NCI-H2029 (cell line): ENCODE measurements around the gene SUN1.
A peak's percentile ranks its signal among the peaks of the same experiment; 100 is the strongest.
"Not testable (repeated sequence)": the region's sequence is repeated elsewhere in the genome, so short reads cannot be mapped to it uniquely, and the experiment has no call there.

ENCODE experiments used
- DNase-seq: peaks from one replicate; lab custom pipeline; 2025; lab: John Stamatoyannopoulos, UW

SUN1 gene

DNA sequence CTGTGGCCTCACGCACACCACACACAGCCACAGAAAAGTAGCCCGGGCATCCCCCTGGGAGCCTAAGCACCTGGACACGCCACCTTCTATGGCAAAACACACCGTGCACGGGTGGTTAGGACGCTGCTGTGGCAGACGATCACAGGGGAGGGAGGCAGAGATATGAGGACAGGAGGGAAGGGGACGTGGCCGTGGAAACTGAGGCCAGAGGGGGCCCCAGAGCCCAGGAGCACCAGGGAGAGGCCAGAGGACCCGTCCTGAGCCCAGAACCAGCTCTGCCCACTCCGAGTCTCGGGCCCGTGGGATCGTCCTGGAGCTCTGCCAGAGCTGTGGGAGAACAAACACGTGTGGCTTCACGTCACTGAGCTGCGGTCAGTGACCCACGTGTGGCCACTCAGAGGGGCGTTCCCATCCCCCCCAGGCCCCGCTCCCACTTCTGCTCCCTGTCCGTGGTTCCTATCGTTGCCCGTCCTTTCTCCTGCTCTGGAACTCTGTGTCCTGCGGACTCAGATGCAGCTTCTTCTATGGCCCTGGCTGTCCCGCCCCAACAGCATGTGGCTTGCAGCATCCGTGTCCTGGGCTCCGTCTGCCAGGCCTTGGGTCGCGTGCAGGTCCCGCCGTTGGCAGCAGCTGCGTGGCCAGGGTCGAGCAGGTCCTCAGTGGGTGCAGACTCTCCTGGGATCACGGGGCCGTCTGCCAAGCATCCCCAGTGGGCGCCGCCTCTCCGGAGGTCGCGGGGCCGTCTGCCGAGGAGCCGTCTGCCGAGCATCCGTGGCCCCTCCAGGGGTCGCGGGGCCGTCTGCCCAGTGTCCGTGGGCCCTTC, 75.1 kb downstream of the SUN1 start:
- no peak for DNase-seq

DNA sequence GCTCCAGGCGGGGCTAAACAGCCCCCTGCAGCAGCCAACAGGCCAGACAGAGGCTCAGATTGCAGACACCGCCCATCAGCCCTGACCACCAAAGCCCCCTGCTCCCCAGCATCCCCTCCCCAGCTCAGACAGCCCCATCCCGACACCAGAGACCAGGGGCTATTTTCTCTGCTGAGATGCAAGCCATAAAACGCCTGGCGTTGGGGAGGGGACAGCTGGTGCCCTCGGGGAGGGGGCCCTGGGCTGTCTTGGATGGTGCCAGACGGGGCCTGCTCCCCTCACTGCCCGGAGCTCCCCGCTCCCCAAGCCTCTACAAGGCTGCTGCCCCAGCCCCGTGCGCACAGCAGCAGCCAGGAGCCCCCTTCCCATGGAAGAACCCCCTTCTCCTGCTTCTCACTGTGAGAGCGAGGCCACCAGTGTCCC, 75.9 kb downstream of the SUN1 start:
- no peak for DNase-seq

DNA sequence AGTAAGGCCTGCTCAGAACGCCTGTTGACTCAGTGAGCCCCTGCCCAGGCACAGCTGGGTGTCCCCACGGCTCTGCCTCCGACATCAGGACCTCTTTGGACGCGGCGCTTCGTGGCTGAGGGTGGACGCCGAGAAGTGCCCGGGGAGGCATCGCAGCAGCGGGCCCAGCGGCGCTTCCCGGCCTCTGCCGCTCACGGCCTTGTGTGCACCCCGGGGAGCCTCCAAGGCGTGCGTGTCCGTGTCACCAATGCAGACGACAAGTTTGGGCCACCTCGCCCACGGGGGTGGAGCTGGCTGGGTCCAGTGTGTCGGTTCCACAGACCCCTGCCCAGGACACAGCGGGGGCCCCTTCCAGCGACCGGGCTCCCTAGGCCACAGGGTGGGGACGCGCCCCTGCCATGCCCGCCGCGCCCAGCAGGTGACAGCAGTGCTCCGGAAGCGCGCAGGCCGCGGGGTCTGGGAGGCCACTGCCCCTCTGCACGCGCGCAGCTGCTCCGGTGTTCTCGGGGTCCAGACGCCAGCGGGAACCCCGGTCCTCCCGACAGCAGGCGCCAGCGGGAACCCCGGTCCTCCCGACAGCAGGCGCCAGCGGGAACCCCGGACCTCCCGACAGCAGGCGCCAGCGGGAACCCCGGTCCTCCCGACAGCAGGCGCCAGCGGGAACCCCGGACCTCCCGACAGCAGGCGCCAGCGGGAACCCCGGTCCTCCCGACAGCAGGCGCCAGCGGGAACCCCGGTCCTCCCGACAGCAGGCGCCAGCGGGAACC, 76.5 kb downstream of the SUN1 start:
- not testable (repeated sequence) for DNase-seq

DNA sequence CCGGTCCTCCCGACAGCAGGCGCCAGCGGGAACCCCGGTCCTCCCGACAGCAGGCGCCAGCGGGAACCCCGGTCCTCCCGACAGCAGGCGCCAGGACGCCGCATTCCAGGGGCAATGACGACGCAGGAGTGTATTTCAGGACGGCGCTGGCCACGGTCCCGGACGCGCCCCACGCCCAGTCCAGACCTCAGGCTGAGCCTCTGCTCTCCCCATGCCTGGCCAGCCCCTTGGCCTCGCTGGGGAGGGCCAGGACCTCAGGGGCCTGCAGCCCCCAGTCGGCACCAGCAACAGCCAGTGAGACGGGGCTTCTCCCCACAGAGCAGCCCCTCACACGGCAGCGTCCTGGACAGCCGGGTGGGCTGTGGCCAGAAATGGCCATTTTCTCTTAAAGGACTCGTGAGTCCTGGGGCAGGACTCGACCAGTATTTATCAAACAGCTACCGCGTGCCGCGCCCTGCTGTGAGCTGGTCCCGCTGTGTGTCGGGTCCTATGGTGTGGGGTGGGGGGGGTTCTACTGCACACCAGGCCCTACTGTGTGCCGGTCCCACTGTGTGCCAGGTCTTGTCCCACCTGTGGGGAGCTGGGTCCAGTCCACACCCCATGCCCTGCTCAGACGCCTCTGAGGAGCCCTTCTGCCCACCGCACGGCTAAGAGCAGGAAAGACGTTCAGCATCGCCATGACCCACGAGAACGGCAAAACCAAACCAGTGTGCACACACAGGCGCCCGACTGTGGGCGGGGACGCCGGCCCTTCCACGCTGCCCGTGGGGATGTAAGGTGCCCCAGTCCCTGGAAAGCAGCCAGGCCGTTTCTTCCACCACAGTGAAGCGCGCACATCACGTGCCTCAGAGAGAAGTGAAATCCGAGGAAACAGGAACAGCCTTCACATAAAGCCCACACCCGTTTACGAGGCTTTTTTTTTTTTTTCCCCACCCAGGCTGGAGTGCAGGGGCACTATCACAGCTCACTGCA, 77.4 kb downstream of the SUN1 start:
- DNase-seq = no peak

DNA sequence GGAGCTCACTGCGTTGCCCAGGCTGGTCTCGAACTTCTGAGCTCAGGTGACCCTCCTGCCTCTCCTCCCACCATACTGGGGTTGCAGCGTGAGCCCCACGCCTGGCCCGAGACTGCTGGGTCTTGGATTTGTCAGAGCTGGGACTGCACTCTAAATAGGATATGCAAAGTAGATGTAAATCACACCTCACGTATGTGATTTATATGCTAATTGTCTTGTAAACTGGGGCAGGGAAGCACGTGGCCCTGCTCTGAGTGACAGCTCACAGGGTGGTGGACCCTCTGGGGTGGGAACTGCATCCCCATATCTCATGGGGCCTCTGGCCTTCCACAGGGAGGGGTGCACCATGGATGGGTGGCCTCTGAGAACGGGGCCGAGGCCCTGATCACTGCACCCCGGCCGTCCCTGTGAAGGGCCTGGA, 78.2 kb downstream of the SUN1 start:
- no peak for DNase-seq

DNA sequence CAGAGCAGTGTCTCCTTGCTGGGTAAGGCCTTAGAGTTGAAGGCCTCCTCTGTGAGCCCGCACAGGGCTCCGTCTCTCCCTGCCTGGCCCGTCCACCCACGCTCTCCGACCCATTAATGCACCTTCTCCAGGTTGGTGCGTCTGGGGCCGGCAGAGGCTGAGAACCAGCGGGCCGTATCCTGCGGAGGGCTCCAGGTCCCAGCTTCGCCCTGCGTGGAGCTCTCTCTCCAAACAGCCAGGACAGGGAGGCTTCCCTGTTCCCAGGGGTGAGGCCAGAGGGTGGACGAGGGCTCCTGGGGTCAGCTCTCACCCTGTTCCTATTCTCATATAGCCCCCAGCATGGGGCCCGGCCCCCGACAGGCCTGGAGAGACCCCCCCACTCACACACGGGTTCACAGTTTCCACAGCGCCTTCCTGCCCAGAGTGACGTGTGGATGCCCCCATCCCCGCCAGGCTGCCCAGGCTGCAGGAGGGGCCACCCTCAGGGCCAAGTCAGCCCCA, 78.7 kb downstream of the SUN1 start:
- no peak for DNase-seq

DNA sequence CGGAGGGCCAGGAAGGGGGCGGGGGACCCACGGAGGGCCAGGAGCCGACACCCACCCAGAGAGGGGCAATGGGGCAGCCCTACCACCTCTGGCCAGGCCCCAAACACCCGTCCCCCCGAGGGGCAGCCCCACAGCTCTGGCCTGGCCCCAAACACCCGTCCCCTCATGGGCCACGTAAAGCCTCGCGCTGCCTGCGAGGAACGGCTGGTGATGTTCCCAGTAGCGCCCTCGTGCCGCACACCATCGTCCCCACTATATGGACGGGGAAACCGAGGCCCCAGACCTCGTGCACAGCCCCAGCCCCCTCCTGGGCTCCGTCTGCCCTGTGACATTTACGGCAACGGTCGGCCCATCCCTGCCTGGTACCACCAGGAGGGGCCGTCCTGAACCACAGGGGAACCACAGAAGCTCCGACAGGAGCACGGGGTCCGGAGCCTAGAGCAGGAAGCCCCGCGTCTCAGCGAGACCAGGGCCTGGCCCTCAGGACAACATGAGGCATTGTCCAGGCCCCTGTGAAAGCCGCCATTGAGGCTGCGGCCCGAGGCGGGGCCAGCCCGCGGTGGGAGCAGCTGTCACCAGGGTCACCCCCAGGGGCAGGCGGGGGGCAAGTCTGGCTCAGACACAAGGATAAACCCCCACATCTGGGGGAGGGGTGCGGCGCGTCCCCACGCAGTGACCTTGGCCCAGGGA, 79.7 kb downstream of the SUN1 start:
- DNase-seq = no peak

DNA sequence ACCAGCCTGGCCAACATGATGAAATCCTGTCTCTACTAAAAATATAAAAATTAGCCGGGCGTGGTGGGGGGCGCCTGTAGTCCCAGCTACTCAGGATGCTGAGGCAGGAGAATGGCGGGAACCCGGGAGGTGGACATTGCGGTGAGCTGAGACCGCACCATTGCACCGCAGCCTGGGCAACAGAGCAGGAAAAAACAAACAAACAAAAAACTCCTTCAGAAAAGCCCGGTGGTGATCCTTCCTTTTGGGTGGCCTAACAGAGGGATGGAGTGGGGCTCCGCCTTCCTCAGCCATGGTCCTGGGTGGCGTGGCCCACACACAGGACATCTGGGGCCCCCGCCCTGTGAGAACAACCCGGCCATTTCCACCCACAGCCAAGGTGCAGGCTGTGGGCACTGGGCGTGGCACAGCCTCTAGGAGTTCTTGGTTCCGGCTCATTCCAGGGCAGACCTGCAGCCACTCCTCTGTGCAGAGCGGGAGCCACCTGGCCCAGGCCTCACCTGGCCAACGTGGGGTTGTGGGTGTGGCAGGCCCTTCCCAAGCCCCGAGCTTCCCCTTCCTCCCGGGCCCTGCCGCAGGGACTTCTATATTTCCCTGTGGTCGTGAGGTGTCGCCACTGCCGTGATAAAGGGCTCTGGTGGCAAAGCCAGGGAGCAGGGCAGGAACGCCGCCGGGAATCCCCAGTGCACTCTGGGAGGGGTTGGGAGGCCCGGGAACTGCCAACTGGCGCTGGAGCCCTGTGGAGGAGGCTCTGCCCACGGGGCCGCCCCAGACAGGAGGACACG, 81.7 kb downstream of the SUN1 start:
- peak; percentile 17 for DNase-seq

DNA sequence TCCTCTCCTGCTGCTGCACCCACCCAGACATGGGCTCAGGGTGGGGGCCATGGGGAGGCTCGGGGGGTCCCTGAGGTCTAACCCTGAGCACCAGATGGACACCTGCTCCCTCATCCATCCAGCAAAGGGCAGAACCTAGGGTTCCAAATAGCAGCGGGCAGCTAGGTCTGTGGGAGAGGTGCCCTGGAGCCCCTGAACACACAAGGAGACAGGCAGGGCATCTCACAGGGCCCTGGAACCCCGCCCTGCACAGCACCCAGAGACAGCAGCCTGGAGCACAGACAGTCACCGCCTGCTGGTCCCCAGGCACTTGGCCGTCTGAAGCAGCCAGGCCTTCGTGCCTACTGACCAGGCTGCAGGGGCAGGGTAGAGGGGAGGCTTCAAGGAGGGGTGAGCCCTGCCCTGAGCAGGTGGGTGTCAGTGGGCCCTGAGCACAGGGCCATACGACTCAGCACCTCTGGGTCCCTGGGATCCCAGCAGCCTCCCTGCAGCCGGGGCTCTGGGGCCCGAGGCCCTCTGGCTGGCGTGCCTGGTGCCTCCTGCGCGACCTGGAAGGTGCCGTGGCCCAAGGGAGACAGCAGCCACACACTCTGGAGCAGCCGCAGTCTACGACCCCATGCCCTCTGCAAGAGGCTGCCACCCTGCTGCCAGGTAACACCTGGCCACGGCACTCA, 82.4 kb downstream of the SUN1 start:
- no peak for DNase-seq

DNA sequence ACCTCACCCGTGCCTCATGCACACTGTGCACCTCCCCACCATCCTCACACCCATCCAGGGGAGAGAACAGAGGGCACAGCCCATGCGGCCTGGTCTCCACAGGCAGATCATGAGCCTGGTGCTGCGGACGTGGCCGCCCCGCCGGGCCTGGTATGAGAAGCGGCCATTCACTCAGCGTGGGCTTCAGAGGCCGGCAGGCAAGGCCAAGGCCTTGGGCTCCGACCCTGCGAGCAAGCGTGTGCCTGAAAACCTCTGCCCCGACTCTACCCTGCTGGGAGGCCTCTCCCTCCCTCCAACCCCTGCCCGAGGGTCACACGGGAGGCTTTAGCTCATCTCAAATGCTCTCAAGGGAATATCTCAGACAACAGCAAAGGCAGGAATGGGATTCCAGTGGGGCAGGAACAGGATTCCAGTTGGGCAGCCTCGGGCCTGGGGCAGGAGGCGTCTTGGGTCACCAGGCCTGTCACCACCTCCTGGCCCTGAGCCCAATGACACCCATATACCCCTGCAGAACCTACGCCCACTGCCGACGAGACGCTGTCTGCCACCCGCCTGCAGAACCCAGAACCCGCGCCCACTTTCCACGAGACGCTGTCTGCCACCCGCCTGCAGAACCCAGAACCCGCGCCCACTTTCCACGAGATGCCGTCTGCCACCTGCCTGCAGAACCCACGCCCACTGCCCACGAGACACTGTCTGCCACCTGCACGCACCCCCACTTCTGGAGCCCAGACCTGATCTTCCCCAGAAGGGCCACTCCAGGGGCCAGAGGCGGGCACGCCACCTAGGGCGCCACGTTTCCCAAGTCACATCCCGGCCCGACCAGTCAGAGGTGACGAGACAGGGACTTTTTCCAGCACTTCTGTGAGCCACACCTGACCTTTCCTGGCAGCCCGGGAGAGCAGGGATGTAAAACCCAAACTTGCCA, 83.3 kb downstream of the SUN1 start:
- no peak for DNase-seq

DNA sequence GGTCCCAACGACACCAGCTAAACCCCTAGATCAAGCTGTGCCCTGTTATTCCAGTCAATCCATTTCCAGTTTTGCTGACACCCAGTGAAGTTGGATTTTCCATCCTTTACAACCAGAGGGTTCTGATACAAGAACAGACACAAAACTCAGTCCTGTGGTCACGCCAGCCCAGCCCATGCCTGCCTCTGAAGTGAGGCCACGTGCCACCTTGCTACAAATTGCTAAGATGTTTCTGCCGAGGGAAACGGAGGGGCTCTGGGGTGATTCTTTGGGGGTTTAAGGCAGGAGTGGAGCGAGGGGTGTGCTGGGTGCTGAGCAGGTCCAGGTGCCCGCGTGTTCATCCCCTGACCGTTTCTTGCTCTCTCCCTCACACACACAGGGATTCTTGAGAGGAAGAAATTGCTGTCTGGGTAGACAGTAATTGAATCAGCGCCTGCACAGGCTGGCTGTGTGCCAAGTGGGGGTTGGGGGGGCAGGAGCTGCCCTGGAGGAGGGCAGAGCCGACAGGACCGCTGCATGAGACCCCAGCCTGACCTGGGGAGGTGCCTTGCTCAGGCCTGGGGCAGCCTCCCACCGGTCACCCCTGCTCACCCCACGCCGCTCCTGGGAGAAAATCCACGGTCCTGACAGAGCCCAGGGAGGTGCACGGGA, 84.1 kb downstream of the SUN1 start:
- DNase-seq = no peak

DNA sequence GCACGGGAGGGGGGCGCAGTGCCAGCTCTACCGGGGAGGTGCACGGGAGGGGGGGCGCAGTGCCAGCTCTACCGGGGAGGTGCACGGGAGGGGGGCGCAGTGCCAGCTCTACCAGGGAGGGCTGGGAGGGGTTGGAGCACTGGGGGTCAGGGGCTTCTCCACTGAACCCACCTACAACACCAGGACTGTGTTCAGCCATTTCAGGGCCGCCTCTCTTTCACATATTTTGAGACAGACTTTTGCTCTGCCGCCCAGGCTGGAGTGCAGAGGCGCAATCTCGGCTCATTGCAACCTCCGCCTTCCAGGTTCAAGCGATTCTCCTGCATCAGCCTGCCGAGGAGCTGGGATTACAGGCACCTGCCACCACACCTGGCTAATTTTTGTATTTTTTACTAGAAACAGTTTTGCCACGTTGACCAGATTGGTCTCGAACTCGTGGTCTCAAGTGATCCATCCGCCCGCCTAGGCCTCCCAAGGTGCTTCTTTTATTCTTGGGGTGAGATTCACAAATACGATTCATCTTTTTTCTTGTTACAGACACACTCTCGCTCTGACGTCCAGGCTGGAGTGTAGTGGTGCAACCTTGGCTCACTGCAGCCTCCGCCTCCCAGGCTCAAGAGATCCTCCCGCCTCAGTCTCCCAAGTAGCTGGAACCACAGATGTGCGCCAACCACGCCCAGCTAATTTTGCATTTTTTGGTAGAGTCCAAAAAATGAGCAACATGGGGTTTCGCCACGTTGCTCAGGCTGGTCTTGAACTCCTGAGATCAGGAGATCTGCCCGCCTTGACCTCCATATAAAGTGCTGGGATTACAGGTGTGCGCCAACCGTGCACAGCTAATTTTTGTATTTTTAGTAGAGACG, 85.2 kb downstream of the SUN1 start:
- no peak for DNase-seq

DNA sequence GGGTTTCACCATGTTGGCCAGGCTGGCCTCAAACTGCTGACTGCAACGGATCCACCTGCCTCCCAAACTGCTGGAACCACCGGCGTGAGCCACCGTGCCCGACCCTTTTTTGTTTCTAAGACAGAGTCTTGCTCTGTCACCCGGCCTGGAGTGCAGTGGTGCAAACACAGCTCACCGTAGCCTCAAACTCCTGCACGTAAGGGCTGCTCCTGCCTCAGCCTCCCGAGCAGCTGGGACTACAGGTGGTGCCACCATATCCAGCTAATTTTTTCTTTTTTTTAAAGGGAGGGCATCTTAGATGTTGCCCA, 85.8 kb downstream of the SUN1 start:
- no peak for DNase-seq

DNA sequence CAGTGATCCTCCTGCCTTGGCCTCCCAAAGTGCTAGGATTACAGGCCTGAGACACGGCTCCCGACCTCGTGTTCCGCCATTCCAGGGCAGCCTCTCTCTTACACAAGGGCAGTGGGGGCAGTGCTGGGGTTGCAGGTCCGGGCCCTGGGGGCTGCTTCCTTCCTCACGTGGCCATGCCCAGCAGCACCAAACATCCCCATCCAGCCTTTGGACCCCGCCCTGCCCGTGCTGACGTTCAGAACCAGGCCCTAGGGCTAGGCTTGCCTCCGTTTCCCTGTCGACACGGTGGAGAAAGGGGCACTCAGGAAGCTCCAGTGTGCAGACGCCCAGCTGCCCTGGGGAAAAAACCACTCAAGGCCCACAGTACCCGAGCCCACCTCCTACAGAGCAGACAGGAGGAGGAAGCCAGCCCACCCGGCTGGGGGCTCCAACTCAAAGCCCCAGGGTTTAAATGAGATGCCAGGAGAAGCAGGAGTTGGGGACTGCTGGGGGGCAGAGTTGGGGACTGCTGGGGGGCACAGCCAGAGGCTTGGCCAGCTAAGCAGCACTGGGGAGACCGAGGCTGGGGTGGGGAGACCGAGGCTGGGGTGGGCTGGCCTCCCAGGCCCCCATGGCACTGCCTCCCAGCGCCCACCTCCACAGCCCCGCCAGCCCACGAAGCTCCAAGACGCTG, 86.3 kb downstream of the SUN1 start:
- DNase-seq = no peak

DNA sequence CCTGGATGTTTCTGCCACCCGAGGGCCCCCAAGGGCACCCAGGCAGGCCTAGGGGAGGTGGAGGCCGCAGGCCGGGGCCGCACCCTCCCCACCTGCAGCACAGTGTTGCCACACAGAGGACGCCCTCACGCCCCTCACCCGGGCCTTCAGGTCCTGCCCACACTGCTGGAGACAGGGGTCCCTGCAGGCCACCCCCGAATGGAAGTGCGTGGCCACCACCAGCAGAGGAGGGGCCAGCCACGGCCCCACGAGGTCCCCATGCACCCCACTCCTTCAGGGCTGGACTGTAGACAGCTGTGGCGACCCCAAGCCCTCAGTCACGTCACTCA, 86.8 kb downstream of the SUN1 start:
- DNase-seq = no peak

DNA sequence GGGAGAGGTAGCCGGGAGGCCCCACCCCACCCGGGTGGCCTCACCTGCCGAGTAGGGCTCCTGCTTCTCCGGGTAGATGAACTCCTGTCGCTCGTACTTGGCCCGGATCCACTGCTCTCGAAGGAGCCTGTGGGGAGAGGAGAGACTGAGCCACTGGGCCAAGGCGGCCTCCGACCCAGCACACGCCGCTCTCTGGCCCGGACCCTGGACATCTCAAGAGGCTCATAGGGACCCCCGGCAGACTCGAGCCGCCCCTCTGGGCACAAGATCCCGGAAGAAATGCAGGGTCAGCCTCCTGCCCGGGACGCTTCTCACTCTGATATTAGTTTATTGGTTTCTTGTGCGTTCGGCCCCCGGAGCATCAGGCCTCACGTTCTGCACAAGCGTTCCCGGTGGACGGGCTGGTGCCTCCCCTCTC, 87.7 kb downstream of the SUN1 start:
- DNase-seq = no peak
